Kidney capillary endothelial cell (primary cell): ENCODE data around the gene NCF2.

Experiments
- DNase-seq: peaks from one replicate; pipeline ENCODE4 v3.0.0-alpha.2; 2018; ENCODE audit warnings: low spot score

Gene NCF2

GRCh38 chr1:183583466-183583865 lies 6.8 kb downstream of the NCF2 start:
- DNase-seq: no peak

GRCh38 chr1:183582021-183582713 lies 8.1 kb downstream of the NCF2 start:
- no peak for DNase-seq

GRCh38 chr1:183580281-183580682 lies 10.0 kb downstream of the NCF2 start:
- DNase-seq: peak; percentile 51

- no peak for DNase-seq
Observed at GRCh38 chr1:183578856-183579255, 11.4 kb downstream of the NCF2 start.

- DNase-seq: no peak
Observed at GRCh38 chr1:183577897-183578465, 12.3 kb downstream of the NCF2 start.

GRCh38 chr1:183576537-183576936 lies 13.7 kb downstream of the NCF2 start:
- DNase-seq: no peak

- DNase-seq: no peak
Observed at GRCh38 chr1:183575606-183576005, 14.7 kb downstream of the NCF2 start.

- DNase-seq: no peak
Observed at GRCh38 chr1:183572721-183573120, 17.5 kb downstream of the NCF2 start.

- no peak for DNase-seq
Observed at GRCh38 chr1:183571678-183572268, 18.5 kb downstream of the NCF2 start.

GRCh38 chr1:183570451-183570850 lies 19.8 kb downstream of the NCF2 start:
- no peak for DNase-seq

GRCh38 chr1:183569801-183570200 lies 20.5 kb downstream of the NCF2 start:
- no peak for DNase-seq

- no peak for DNase-seq
Observed at GRCh38 chr1:183569141-183569540, 21.1 kb downstream of the NCF2 start.

- DNase-seq: peak; percentile 38
Observed at GRCh38 chr1:183568176-183569021, 21.9 kb downstream of the NCF2 start.

GRCh38 chr1:183567584-183567983 lies 22.7 kb downstream of the NCF2 start:
- no peak for DNase-seq

- no peak for DNase-seq
Observed at GRCh38 chr1:183566026-183566425, 24.2 kb downstream of the NCF2 start.

- no peak for DNase-seq
Observed at GRCh38 chr1:183565261-183565660, 25.0 kb downstream of the NCF2 start.

GRCh38 chr1:183562701-183563100 lies 27.6 kb downstream of the NCF2 start:
- DNase-seq: no peak

GRCh38 chr1:183559061-183559460 lies 31.2 kb downstream of the NCF2 start:
- no peak for DNase-seq

- no peak for DNase-seq
Observed at GRCh38 chr1:183554577-183554976, 35.7 kb downstream of the NCF2 start.

GRCh38 chr1:183553764-183554163 lies 36.5 kb downstream of the NCF2 start:
- no peak for DNase-seq

- DNase-seq: no peak
Observed at GRCh38 chr1:183553331-183553730, 36.9 kb downstream of the NCF2 start.

GRCh38 chr1:183552891-183553290 lies 37.4 kb downstream of the NCF2 start:
- DNase-seq: no peak

GRCh38 chr1:183552441-183552840 lies 37.8 kb downstream of the NCF2 start:
- no peak for DNase-seq
